Activated T-cell treated with anti-CD3 and anti-CD28 coated beads for 24 hours (primary cell): ENCODE results near the gene FADS2.

ENCODE experiments used
- DNase-seq: peaks from one replicate; pipeline ENCODE4 v3.0.0-alpha.2; 2020; ENCODE audit warnings: low read depth

Gene FADS2

GRCh38 chr11:61827571-61828378 is at the start of gene FADS2:
TSS of gene FADS2 (plus strand) at chr11:61828300. CDS start at chr11:61828391, 91 bp downstream.
- peak; percentile 45 for DNase-seq

- no peak for DNase-seq
Observed at GRCh38 chr11:61778357-61778886, 49.7 kb upstream of the FADS2 start.

- DNase-seq, result no peak
Observed at GRCh38 chr11:61778920-61779650, 49.0 kb upstream of the FADS2 start.

GRCh38 chr11:61779666-61780525 is 48.2 kb upstream of the FADS2 start:
- DNase-seq, result no peak

- no peak for DNase-seq
Observed at GRCh38 chr11:61780581-61781162, 47.4 kb upstream of the FADS2 start.

- DNase-seq, result no peak
Observed at GRCh38 chr11:61781585-61781984, 46.5 kb upstream of the FADS2 start.

GRCh38 chr11:61782299-61782698 is 45.8 kb upstream of the FADS2 start:
- no peak for DNase-seq

- no peak for DNase-seq
Observed at GRCh38 chr11:61782841-61783240, 45.3 kb upstream of the FADS2 start.

GRCh38 chr11:61783717-61784505 is 44.2 kb upstream of the FADS2 start:
- DNase-seq, result no peak

GRCh38 chr11:61784506-61784805 is 43.6 kb upstream of the FADS2 start:
- DNase-seq, result no peak

- no peak for DNase-seq
Observed at GRCh38 chr11:61785837-61786402, 42.2 kb upstream of the FADS2 start.

- DNase-seq, result no peak
Observed at GRCh38 chr11:61787928-61788491, 40.1 kb upstream of the FADS2 start.

GRCh38 chr11:61791737-61792309 is 36.3 kb upstream of the FADS2 start:
- no peak for DNase-seq

GRCh38 chr11:61792310-61793082 is 35.6 kb upstream of the FADS2 start, which contains the start of the genes FEN1 and TMEM258:
TSS of gene FEN1 (plus strand) at chr11:61792911. CDS start at chr11:61795362, 2,451 bp downstream.
TSS of gene TMEM258 (minus strand) at chr11:61792599. CDS start at chr11:61792558, 41 bp downstream.
- peak; percentile 81 for DNase-seq

- no peak for DNase-seq
Observed at GRCh38 chr11:61793083-61793828, 34.8 kb upstream of the FADS2 start.

- no peak for DNase-seq
Observed at GRCh38 chr11:61793829-61794204, 34.3 kb upstream of the FADS2 start.

- DNase-seq, result no peak
Observed at GRCh38 chr11:61794579-61794978, 33.5 kb upstream of the FADS2 start.

- DNase-seq, result no peak
Observed at GRCh38 chr11:61795459-61795858, 32.6 kb upstream of the FADS2 start.
